SK-MEL-5 (cell line): ENCODE results near the gene CLIC2. TPM values are rescaled to one million over a fixed set of nuclear protein-coding genes. Genes with fewer than 3 reads are reported as not detected.
"Not testable (repeated sequence)": the region's sequence is repeated elsewhere in the genome, so short reads cannot be mapped to it uniquely, and the experiment has no call there.

Experiments
- DNase-seq: peaks from one replicate; pipeline ENCODE4 v3.0.0-alpha.2; 2016; ENCODE audit warnings: low read depth, low spot score
- in situ Hi-C: cut with HindIII; loops from 2 replicates; pipeline ENCODE4 v1.10.0; 2016; ENCODE audit warnings: low sequenced_read_pairs, high pct_unique_total_duplicates, low pct_unique_long_range_greater_than_20kb
- small RNA-seq, 2 experiments: library from RNA; depleted of rRNA; stranded (forward); fragments of <200 nt; gene quantifications; one replicate each; pipeline ENCODE3, GENCODE V24; 2014
- total RNA-seq: library from RNA; depleted of rRNA; stranded (reverse); fragments of >200 nt; shearing (Covaris generic); gene quantifications from 2 replicates; pipeline ENCODE4 v1.2.3, GENCODE V29; 2014; rRNA removed

The CLIC2 gene
- total RNA-seq, 1 experiment from 2014 or later, result 0.05 TPM

DNA sequence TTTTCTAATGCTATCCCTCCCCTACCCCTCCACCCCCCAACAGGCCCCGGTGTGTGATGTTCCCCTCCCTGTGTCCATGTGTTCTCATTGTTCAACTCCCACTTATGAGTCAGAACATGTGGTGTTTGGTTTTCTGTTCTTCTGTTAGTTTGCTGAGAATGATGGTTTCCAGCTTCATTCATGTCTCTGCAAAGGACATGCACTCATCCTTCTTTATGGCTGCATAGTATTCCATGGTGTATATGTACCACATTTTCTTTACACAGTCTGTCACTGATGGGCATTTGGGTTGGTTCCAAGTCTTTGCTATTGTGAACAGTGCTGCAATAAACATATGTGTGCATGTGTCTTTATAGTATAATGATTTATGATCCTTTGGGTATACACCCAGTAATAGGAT, 66.4 kb downstream of the CLIC2 start:
- in situ Hi-C loops, result not testable (repeated sequence)

DNA sequence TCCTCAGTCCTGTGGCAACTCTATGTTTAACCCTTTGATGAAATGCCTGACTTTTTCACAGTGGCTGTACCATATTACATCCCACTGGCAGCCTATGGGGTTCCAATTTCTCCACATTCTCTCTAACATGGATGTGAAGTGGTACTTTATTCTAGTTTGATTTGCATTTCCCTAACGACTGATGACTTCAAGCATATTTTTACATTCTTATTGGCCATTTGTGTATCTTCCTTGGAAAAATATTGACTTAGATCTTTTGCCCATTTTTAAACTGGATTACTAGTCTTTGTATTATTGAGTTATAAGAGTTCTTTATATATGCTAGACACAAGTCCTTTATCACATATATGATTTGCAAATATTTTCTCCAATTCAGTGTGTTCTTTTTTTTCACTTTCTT, 68.0 kb downstream of the CLIC2 start:
- in situ Hi-C loops, result no loop called here
- DNase-seq, result no peak

More for the DNA sequence above, 66.4 kb downstream of the CLIC2 start:
- not testable (repeated sequence) for DNase-seq

DNA sequence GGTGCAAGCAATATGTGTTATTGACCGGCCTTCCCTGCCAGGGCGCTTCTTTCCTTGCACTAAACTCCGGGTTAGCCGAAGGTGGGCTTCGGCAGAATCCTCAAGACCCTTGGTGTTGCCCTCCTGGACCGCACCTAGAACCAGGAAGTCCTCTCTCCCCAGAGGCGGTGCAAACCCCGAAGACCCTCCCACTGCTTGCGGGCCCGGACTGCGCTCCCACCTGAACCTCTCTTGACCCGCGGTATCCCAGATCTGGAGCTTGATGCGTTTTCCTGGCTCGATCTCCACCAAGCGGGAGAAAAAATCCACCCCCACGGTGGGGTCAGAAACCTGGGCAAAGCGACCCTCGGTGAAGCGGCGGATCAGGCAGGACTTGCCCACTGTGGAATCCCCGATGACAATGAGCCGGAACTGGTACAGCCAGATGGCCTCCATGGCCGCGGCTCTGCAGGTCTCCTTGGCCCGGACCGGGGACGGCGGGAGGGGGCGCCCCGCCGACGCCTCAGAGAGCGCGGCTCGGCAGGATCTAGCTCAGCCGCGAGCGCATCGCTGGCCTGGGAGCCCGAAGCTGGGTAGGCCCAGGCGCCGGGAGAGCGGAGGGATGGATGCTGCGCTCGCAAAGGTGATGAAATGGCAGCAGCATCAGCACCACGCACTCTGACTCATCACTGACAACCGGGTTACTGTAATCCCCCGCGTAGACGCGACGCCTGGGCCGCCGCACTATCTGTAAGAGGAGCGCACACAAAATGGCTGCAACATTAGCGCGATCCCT, 70.4 kb downstream of the CLIC2 start, which contains the start of gene RAB39B:
RAB39B (minus strand) TSS at position 638 of the 775 bp plus-strand sequence; CDS start at position 435, 203 bp downstream.
- in situ Hi-C loops, result no loop called here
- DNase-seq, result peak; percentile 58

DNA sequence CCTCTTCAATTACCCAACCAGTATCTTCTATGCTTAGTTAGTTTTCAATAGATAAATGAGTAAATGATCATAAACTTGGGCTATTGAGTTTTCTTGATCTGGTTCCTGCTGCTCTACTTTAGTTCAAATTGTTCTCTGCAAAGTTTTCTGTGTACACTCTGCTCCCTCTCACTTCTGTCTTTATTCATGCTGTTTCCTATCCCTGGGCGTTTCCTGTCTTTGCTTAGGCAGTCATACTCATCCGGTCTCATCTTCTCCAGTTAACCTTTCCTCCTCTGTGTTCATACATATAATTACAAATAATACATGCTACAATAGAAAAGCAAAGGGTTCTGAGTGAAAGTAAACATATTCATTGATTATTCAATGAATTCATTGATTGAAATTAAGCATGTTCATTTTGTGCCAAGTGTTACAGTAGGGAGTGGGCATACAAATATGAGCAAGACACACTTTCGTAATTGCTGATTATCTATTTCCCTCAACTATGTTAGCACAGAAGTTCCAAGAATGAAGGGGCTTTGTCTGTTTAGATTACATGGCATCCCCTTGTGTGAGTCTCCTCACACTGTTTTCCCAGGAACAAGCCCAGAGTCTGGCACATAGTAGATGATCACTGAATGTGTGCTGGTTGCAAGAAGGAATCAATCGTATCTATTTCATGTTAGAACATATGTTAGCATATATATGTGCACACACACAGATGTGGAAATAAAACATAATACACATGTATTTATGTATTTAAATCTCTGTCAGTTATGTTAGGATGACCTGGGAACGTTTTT, 71.3 kb downstream of the CLIC2 start:
- in situ Hi-C loops, result no loop called here
- no peak for DNase-seq

DNA sequence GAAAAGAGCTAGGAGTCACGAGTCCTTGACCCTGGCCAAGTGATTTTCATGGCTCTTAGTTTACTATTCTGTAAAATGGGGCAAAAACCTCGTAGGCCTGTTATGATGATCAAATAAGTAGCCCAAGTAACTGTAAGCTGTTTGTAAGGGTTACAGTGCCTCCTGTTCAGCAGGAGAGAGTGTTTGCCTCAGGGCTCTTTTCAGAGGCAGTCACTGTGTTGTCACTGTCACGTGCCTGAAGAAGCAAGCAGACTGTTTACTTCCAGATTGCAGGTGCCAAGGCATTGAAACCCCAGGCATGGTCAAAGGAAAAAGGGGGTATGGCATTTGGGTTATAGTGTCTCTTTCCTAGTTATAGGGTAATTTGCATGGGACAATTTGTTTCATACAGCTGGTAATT, 74.7 kb downstream of the CLIC2 start:
- peak; percentile 53 for DNase-seq
- in situ Hi-C loops, result no loop called here

DNA sequence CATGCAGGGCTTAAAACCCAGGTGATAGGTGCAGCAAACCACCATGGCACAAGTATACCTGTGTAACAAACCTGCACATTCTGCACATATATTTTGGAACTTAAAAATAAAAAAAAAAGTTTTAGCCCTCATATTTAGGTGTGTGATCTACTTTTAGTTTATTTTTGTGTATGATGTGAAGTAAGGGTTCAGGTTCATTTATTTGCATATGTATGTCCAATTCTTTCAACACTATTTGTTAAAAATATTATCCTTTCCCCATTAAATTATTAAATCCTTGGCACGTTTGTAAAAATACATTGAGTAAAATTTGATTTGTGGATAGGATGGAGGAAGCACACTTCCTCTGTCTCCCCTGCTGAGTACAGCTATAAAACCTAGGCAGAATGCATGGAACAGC, 83.0 kb downstream of the CLIC2 start:
- in situ Hi-C loops, result no loop called here
- DNase-seq, result no peak

DNA sequence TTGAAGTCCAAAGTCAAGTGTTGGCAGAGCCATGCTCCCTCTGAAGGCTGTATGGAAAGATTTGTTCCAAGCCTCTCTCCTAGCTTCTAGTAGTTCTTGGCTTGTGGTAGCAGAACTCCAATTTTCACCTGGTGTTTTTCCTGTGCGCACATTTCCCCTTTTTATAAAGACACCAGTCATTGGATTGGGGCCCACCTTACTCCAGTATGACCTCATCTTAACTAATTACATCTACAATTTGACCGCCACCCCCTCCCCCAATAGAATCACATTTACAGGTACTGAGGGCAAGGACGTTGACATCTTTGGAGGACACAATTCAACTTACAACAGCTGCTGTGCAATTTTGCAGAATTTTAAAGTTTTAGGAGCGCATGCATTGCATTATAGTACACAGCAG, 86.9 kb downstream of the CLIC2 start:
- no peak for DNase-seq
- in situ Hi-C loops, result no loop called here

DNA sequence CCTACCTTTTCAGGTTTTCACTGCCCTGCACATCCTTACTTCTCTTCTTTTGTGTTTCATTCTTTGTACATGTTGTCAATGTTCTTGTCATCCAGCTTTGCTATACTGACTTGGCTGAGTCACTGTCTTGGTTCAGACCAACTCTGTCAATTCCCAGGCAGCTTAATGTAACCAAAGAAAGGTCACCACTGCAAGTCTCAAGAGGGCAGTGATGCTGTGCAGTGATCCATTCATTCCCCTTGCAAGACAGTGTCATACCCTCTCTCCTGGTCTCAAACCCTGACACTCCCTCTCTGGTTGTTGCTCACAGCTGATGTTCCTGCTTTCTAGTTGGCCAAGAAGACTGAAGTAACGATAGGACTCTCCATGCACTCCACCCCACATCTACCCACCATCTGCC, 87.7 kb downstream of the CLIC2 start:
- DNase-seq, result no peak
- in situ Hi-C loops, result no loop called here

DNA sequence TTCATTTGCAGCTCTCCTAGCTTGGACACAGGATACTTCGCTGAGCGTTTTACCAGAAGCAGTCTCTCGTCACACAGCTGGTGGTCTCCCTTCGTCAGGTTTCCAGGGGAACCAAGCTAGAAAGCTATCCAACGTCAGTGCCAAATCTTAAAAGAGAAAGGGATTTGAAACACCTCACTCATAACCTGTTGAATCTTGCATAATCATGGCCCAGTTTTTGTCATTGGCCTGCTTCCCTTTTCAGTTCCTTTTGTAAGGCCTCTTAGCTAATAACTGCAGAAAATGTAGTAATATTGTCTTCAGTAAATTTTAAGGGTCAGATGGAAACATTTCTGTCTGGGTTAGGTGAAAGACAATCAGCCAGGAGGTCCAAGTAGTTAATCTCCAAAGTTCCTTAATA, 92.1 kb downstream of the CLIC2 start:
- no peak for DNase-seq
- in situ Hi-C loops, result no loop called here

DNA sequence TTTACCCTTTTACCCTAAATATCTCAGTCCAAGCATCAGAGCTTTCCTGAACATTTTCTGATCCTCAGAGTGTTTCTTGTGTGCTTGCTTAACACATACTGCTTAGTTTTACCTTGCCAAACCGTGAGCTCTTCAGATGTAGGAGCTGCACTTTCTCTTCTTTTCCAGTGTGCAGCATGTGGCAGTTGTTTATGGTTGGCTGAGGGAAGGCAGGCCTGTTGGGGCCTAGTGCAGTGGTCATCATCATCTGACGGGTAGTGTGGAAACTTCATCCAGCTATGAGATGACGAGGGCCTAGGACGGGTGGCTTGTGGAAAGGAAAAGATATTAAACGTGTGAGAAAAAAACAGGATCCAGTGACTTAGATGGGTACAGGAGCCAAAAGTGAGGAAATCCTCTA, 96.7 kb downstream of the CLIC2 start:
- in situ Hi-C loops, result no loop called here
- DNase-seq, result no peak

DNA sequence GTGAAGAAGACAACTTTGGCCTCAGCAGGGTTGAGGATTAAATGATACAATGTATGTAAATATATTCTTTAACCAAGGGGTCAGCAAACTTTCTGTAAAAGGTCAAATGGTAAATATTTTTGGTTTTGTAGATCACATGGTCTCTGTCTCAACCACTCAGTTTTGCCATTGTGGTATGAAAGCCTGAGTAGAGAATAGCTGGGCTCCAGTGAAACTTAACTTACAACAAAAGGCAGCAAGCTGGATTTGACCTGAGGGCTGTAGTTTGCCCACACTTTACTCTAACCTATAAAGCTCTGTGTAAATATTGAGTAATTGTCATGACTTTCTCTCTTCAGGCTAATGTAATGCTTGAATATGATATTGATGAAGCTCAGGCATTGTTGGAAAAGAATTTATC, 98.5 kb downstream of the CLIC2 start:
- in situ Hi-C loops, result no loop called here
- peak; percentile 5 for DNase-seq

DNA sequence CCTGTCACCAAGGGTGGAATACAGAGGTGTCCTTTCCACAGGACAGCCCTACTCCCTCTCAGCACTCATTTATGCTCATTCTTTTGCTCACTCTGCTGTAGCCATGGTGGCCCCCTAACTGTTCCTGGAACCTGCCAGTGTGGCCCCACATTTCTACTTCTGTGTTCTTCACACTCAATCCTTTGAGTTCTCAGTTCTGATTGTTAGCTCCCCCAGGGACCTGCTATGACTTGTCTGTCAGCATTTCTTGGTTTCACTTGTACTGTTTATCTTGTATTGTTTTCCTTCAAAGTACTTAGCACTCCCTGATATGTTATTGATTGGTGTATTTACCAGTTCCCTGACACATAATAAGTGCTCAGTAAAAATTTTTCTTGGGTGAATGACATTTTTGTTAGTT, 103.3 kb downstream of the CLIC2 start:
- in situ Hi-C loops, result no loop called here
- DNase-seq, result no peak

Small RNAs within 50 kb of the gene (small RNA-seq; reads per million reads assigned to genes)
- gene AC234781.4 (0 reads per million in 2 experiments), gene MIR1184-2 (0 reads per million in 2 experiments)

Other genes starting within 250 kb of the CLIC2 start
- 92.0 and 95.7 TPM in 2 replicates for gene VBP1, start 118.2 kb downstream of the CLIC2 start, total RNA-seq
- gene RAB39B, start 70.1 kb downstream of the CLIC2 start, total RNA-seq, result 0.56 and 0.79 TPM in 2 replicates
- gene F8A2, start 47.5 kb upstream of the CLIC2 start, total RNA-seq, result not detected in 2 replicates
- gene F8A3, start 124.0 kb upstream of the CLIC2 start, total RNA-seq, result 1.6 and 1.8 TPM in 2 replicates